ENCODE measurements around the gene KAZN.

Gene KAZN

DNA sequence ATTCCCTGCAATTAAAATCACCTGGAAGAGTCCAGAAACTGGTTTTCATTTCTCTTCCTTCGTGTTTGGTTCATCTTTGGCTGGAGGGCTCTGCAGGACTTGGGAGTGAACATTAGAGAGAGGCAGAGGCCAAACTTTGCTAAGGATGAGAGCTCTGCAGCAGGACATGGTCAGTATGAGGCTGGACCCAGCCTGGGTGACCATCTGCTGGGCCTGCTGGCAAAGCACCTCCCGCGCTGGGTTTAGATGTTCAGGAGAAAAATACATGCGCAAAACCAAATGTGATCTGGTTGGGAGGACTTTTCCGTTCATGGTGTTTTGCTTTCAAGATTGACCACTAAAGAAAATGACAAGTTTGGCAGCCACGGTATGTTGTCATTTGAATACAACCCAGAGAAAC is 15.9 kb downstream of the KAZN start:
- ChIA-PET CTCF (no interaction called here), POLR2A (no interaction called here)
- Histone ChIP-seq H3K27ac (ENCODE audit: extremely low read depth, low read depth, low read length) (no peak overlapping the region), H3K9me3 (ENCODE audit: control insufficient read depth, insufficient read depth, low read depth, low read length) (no peaks in the 10 kb centered on the region), H3K36me3 (ENCODE audit: control insufficient read depth in 2 of 2, insufficient read depth in 1 of 2, low read length in 2 of 2) (no peaks in the 10 kb centered on the region), H3K4me1 (ENCODE audit: control insufficient read depth, insufficient read depth, low read length) (no peaks in the 10 kb centered on the region), H3K4me3 (ENCODE audit: low read depth, low read length) (no peak overlapping the region)
- TF ChIP-seq ZNF560 (tag by site-specific recombination; IDR thresholded peaks at IDR 0.05; ENCODE audit: borderline replicate concordance) (no peak), ZNF658 (tag by site-specific recombination; IDR thresholded peaks at IDR 0.05) (no peak), KLF7 (tag by site-specific recombination; IDR thresholded peaks at IDR 0.05; ENCODE audit: borderline replicate concordance) (no peak), ZNF23 (tag by site-specific recombination; IDR thresholded peaks at IDR 0.05; ENCODE audit: borderline replicate concordance) (no peak), PRDM1 (tag by site-specific recombination; IDR thresholded peaks at IDR 0.05) (no peak), GLI4 (tag by site-specific recombination; IDR thresholded peaks at IDR 0.05) (no peak), KLF10 (tag by site-specific recombination; IDR thresholded peaks at IDR 0.05) (no peak), REST (tag by site-specific recombination; IDR thresholded peaks at IDR 0.05) (no peak)
- TF ChIP-seq, protein P1, sequence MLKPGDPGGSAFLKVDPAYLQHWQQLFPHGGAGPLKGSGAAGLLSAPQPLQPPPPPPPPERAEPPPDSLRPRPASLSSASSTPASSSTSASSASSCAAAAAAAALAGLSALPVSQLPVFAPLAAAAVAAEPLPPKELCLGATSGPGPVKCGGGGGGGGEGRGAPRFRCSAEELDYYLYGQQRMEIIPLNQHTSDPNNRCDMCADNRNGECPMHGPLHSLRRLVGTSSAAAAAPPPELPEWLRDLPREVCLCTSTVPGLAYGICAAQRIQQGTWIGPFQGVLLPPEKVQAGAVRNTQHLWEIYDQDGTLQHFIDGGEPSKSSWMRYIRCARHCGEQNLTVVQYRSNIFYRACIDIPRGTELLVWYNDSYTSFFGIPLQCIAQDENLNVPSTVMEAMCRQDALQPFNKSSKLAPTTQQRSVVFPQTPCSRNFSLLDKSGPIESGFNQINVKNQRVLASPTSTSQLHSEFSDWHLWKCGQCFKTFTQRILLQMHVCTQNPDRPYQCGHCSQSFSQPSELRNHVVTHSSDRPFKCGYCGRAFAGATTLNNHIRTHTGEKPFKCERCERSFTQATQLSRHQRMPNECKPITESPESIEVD (tag by site-specific recombination; IDR thresholded peaks at IDR 0.05) = no peak
- TF ChIP-seq, protein P2, sequence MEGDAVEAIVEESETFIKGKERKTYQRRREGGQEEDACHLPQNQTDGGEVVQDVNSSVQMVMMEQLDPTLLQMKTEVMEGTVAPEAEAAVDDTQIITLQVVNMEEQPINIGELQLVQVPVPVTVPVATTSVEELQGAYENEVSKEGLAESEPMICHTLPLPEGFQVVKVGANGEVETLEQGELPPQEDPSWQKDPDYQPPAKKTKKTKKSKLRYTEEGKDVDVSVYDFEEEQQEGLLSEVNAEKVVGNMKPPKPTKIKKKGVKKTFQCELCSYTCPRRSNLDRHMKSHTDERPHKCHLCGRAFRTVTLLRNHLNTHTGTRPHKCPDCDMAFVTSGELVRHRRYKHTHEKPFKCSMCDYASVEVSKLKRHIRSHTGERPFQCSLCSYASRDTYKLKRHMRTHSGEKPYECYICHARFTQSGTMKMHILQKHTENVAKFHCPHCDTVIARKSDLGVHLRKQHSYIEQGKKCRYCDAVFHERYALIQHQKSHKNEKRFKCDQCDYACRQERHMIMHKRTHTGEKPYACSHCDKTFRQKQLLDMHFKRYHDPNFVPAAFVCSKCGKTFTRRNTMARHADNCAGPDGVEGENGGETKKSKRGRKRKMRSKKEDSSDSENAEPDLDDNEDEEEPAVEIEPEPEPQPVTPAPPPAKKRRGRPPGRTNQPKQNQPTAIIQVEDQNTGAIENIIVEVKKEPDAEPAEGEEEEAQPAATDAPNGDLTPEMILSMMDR (tag by site-specific recombination; IDR thresholded peaks at IDR 0.05) = no peak
- TF ChIP-seq, protein P3, sequence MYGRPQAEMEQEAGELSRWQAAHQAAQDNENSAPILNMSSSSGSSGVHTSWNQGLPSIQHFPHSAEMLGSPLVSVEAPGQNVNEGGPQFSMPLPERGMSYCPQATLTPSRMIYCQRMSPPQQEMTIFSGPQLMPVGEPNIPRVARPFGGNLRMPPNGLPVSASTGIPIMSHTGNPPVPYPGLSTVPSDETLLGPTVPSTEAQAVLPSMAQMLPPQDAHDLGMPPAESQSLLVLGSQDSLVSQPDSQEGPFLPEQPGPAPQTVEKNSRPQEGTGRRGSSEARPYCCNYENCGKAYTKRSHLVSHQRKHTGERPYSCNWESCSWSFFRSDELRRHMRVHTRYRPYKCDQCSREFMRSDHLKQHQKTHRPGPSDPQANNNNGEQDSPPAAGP (tag by site-specific recombination; IDR thresholded peaks at IDR 0.05) = no peak

- CTCF ChIA-PET = interaction anchor here (0.6 to 0.7 kb wide), 2 partner anchors 180 to 271 kb away, joined by 3 to 8 read pairs; no protein-coding TSS in a partner anchor
These were observed 17.2 kb downstream of the KAZN start for GRCh38 chr1:14615549-14616218.

More at GRCh38 chr1:14615549-14616218, 17.2 kb downstream of the KAZN start:
- POLR2A ChIA-PET = no interaction called here
- H3K36me3 ChIP-seq (ENCODE audit: control insufficient read depth in 2 of 2, insufficient read depth in 1 of 2, low read length in 2 of 2) = no peaks in the 10 kb centered on the region
- no peak for TF ChIP-seq ZNF157 (tag by site-specific recombination; IDR thresholded peaks at IDR 0.05)
- TF ChIP-seq MYNN (tag by site-specific recombination; IDR thresholded peaks at IDR 0.05; ENCODE audit: borderline replicate concordance) = no peak
- no peak for TF ChIP-seq ZNF621 (tag by site-specific recombination; IDR thresholded peaks at IDR 0.05)
- TF ChIP-seq ZNF16 (tag by site-specific recombination; IDR thresholded peaks at IDR 0.05; ENCODE audit: low read depth) = no peak
- TF ChIP-seq FEZF1 (tag by site-specific recombination; IDR thresholded peaks at IDR 0.05) = no peak
- H3K4me1 ChIP-seq (ENCODE audit: control insufficient read depth, insufficient read depth, low read length) = no peaks in the 10 kb centered on the region
- H3K4me3 ChIP-seq (ENCODE audit: low read depth, low read length) = no peak overlapping the region
- no peaks in the 10 kb centered on the region for H3K9me3 ChIP-seq (ENCODE audit: control insufficient read depth, insufficient read depth, low read depth, low read length)
- H3K27ac ChIP-seq (ENCODE audit: extremely low read depth, low read depth, low read length) = no peak overlapping the region

Measured in HEK293 (cell line).